GM21825 (cell line): ENCODE measurements around the gene VPREB3.
"Not testable (repeated sequence)": the region's sequence is repeated elsewhere in the genome, so short reads cannot be mapped to it uniquely, and the experiment has no call there.

Source experiments
- ATAC-seq: cut with Tn5 transposase; IDR thresholded peaks from one replicate; pipeline ENCODE4 v1.9.1; 2021; ENCODE audit warnings: mild to moderate bottlenecking, moderate library complexity; ENCODE audit not compliant: unreplicated experiment

The VPREB3 gene

DNA sequence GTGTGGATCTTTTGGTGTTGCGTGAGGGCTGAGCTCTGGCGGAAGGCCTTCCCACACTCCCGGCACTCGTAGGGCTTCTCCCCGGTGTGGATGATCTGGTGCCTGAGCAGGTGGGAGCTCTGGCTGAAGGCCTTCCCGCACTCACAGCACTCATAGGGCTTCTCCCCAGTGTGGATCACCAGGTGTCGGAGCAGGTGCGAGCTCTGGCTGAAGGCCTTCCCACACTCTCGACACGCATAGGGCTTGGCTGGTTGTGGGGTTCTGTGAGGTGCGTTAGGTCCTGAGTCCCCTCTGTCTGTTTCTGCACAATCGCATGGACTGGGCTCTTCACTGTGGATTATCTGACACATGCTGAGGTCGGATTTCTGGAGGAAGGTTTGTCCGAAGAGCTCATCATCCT, 9.7 kb downstream of the VPREB3 start:
- no peak for ATAC-seq

DNA sequence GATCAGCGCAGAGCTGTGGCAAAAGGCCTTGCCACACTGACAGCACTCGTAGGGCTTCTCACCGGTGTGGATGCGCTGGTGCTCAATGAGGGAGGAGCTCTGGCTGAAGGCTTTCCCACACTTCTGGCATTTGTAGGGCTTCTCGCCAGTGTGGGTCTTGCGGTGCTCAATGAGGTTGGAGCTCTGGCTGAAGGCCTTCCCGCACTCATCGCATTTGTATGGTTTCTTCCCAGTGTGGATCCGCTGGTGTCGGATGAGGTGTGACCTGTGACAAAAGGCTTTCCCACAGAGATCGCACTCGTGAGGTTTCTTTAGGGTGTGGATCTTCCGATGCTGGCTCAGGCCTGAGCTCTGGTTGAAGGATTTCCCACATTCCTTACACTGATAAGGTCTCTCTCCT, 10.2 kb downstream of the VPREB3 start:
- ATAC-seq, result no peak

DNA sequence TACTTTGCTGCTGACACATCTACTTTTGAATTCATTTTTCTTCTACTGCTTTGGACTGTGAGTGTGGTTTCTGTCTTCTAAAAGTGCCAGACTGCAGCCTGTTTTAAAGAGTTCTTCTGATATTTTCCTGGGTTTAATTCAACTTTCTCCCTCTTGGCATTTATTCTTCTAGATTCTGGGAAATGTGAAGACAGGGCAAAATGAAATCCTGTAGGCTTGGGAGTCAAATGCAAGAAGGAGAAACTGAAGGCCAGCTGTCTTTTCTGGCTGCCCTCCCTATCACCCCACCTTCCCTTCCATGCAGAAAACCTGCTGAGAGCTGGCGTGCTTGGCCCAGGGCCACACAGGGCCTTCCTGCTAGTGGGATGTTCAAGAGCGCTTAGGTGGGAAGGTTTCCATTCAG, 10.9 kb downstream of the VPREB3 start:
- ATAC-seq, result no peak

DNA sequence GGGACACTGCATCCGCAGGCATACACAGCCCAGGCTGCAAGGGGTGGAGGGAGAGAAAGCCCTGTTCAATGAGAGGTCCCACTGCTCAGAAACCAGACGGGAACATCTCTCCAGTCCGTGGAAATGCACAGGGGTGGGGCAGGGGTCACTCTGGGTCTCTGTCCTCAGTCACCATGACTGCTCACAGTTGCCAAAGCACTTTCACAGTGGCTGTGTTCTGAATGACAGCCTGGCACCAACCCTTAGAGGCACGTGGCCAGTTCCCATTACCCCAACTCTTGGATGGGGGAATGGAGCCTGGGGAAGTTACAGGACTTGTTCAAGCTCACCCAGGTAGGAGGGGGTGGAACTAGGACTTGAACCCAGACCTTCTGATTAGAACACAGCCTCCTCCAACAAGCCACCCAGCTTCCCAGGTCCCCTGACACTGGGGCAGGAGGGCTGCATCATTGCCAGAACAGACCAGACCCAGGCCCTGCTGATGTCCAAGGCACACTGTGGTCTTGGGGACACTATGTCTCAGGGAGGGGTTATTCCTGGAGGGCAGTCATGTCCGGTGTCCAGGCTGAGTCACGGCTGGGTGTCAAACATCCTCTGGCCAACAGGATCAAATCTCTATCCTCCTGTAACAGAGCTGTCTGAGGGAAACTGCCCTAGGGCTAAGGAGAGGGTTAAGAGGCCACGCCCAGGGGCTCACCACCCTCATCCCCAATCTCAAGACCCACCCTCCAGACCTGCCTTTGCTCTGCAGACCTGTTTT, 11.5 kb downstream of the VPREB3 start:
- ATAC-seq, result no peak

DNA sequence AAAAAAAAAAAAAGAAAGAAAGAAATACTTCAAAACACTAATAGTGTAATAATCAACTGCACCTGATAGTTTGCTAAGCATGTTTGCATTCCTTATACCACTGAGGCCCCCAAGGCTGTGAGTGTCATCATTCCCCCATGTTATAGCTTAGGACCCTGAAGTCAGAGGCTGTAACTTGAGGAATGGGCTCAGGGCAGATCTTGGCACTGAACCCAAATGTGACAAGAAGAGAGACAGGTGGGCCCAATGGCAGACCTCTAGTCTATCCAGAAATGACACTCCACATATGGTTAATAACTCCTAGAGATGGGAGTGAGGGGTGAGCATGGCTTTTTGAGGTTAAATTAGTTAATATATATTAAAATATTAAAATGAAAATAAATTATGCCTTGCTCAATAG, 16.5 kb downstream of the VPREB3 start:
- no peak for ATAC-seq

DNA sequence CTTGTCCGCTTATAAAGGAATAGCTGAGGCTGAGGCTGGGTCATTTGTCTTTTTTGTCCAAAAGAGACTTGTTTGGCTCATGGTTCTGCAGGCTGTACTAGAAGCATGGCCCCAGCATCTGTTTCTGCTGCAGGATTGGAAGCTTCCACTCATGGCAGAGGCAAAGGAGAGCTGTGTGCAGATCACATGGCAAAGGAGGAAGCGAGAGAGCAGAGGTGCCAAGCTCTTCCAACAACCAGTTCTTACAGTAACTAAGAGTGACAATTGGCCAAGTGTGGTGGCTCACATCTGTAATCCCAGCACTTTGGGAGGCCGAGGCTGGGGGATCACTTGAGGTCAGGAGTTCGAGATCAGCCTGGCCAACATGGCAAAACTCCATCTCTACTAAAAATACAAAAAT, 26.1 kb downstream of the VPREB3 start:
- not testable (repeated sequence) for ATAC-seq

DNA sequence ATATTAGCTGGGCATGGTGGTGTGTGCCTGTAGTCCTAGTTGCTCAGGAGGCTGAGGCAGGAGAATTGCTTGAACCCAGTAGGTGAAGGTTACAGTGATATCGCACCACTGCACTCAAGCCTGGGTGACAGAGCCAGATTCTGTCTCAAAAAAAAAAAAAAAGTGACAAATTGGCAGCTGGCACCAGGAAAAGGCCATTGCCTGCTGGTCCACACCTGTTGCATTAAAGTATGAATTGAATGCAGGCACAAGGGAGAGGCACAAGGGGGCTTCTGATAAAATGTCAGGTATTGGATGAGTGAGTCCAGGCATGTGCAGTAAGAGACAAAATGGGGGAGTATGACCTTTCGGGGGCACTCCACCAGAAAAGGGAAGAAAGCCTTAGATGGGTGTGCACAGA, 31.5 kb downstream of the VPREB3 start:
- no peak for ATAC-seq

DNA sequence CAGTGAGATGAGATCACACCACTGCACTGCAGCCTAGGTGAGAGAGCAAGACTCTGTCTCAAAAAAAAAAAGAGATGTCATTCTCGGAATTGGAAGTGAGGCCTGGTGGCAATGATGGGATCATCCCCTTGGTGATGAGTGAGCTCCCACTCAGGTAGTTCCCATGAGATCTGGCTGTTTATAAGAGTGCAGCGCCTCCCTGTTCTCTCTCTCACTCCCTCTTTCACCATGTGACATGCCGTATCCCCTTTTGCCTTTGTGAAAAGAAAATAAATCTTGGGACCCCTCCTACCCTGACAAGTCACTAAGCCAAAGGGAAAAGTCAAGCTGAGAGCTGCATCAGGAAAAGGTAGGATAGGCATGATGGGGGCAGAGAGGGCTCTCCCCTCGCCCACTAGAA, 32.1 kb downstream of the VPREB3 start:
- no peak for ATAC-seq

DNA sequence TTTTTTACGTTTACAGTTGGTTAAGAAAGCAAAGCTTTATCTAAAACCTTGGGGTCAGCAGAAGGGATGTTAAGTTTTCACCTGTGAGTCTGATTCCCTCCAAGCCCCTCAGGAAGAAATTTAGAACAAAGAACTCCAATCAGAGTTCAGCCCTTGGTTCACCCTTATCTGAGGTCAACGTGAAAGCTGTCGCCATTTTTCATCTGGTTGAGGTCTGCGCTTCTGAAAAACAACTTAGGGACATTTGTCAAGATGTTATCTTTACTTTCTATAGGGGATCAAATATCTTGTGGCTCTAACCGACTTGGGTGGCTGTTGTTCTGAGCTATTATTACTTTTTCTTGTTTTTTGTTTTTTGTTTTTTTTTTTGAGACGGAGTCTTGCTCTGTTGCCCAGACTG, 33.4 kb downstream of the VPREB3 start:
- no peak for ATAC-seq

DNA sequence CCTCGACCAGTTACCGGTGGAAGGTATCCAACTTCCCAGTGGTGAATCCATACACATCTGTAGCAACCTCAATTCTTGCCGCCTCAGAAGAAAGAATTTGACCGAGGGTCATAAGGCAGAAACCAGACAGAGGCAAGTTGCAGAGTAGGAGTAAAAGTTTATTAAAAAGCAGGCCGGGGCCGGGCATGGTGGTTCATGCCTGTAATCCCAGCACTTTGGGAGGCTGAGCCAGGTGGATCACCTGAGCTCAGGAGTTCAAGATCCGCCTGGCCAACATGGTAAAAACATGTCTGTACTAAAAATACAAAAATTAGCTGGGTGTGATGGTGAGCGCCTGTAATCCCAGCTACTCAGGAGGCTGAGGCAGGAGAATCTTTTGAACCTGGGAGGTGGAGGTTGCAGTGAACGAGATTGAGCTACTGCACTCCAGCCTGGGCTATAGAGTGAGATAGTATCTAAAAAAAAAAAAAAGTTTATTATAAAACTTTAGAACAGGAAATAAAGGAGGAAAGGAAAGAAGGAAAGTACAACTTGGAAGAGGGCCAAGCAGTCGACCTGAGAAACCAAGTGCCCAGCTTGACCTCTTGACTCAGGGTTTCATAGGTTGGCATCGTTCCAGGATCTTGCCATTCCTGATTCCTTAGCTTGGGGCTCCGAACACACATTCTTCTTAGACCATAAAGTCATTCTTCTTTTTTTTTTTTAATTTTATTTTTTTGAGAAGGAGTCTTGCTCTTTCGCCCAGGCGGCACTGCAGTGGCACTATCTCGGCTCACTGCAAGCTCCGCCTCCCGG, 35.7 kb downstream of the VPREB3 start:
- ATAC-seq, result no peak

DNA sequence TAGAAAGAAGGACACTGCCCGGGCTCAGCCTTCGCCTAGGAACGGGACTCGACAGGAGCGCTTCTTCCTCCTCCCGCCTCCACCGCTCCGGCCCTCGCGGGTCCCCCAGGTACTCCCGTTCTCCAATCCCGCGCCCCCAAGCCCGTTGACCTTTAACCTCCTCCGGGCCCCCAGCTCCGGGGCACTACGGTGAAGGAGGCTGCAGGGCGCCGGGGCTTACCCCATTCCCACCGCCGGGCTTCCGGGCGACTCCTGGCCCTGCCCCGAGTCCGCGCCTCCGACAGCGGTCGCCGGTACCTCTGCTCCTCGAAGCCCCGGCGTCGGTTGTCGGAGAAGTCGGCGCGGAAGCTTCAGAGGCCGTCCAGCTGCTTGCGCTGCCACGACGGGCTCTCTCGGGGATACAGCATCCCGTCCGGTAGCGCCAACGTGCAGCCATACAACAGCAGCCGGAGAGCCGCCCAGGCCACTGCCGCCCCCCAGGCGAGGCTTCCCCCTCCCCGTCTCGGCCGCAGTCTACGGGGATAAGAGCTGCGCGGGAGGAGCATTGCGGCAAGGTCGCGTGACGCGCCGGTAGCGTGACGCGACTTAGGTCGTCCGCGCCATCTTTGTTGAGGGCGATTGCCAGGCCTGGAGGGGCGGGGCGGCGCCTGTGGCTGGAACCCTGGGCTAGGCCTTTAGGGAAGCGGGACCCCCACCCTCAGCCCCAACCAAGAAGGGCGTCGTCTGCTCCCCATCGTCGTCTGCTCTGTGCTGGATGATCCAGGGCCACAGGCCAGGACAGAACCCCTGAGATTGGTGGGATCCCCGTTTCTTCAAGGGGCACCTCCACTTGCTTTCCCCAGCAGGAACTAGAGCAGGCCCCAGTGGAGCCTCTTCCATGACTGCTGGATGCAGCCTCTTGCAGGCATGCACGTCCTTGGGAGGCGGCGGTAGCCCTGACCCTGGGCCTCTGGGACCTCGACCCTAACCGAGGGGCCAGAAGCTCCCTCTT, 37.1 kb downstream of the VPREB3 start:
- peak; percentile 75 for ATAC-seq

DNA sequence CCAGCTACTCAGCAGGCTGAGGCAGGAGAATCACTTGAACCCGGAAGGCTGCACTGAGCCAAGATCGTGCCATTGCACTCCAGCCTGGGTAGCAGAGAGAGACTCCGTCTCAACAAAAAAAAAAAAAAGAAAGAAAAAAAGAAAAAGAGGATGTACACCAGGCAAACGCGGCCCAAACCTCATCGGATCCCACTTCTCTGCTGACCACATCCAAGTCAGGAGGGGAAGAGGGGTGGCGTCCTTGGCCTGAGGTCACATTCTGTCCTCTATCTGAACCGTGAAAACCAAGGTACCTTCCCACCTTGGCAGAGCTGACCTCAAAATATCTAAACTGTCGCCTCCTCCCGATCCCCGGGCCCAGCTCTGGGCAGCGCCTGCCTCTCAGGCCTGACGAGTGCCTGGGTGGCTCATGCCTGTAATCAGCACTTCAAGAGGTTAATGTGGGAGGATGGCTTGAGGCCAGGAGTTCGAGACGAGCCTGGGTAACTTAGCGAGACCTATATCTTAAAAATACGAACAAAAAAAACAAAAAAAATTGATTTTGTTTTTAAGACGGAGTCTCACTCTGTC, 38.3 kb downstream of the VPREB3 start:
- ATAC-seq, result no peak

DNA sequence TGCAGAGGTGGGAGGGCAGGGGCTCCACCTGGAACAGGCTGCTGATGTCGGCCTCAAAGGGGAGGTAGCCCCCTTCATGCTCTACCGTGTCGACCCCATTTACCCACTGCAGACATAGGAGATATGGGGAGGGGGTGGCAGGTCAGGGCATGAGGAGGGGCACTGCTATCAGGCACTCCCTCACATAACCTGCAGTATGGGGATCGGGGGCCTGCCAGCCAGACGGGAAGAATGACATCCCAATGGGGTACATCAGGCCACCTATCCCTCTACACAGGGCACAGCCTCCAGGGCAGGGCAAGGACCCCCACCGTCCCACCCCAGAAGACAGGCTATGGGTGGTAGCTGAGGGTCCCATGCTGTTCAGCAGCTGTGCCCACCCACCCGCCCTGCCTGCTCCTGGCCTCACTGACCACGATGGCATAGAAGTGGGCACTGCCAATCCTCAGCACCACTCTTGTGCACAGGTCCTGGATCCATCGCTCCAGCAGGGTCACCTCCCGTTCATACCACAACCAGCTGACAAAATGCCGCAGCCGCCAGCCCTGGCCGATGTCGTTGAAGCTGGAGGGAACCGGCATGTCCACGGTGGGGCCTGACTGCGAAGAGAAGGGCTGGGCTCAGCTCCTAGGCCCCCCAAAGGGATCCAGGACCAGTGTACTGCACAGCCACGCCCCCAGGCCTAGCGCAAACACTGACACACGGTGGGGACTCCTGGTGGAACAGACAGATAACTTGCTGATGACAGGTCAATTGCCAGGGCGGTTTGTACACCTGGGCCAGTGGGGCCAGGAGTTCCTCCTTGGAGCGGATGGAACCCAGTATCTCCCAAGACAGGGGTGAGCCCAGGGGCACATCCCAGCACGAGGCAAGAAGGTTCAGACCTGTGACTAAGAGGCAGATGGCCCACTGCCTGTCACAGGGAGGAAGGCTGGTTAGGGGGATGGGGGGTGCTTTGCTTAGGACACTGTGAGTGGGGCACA, 39.3 kb downstream of the VPREB3 start:
- ATAC-seq, result no peak

DNA sequence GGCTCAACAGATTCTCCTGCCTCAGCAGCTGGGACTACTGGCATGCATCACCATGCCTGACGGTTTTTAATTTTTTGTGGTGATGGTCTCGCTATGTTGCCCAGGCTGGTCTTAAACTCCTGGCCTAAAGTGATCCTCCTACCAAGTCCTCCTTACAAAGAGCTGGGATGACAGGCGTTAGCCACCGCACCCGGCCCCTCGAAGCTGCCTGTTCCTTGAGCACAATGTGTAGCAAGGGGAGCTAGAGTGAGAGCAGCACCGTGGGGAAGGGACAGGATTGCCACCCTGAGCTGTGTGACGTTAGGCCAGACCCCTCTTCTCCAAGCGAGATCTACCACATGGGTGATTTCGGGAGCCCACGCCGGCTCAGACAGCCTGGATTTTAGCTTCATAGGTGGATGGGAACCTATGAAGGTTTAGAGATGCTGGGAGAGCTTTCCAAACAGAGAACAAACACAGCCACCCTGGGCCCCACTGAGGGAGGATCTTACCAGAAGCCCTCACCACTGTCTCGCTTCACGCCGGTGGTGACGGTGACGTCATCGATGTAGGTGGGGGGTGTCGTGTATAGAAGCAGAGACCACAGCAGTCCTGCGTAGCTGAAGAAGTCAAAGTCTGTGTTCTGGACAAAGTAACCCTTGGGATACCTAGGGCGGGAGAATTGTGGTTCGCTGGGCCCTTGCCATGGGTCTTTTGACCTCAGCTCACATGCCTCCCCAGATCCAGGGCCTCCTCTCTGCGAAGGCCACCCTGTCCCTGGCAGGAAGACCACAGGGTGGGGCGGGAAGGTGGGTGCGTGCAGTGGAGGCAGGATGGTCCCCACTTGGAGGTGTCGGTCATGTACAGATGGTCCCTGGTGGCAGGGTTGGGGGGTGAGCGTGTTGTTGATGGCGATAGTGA, 40.3 kb downstream of the VPREB3 start:
- ATAC-seq, result no peak

DNA sequence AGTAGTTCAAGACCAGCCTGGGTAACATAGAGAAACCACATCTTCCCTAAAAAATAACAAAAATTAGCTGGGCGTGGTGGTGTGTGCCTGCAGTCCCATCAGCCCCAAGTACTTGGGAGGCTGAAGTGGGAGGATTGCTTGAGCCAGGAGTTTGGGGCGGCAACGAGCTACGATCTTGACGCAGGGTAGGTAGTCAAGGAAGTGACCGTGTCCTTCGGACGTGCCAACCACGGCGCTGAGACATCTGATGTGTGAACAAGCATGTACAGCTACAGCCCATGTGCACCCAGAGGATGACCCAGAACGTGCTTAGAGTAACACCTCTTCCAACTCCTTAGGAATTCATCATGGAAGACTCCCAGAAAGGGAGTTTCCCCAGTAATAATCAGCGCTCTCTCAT, 42.0 kb downstream of the VPREB3 start:
- no peak for ATAC-seq

DNA sequence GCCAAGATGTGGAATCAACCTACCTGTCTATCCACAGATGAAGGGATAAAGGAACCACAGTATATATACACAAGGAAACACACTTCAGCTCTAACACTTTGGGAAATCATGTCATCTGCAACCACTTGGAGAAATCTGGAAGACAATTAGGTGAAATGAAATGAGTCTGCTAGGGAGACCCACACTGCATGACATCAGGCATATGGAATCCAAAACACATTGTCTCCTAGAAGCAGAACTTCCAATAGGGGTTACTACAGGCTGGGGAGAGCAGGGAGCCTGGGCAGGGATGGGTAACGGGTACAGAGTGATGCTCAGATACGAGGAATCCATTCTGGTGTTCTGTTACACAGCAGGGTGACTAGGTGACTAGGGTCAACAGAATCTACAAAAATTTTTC, 45.1 kb downstream of the VPREB3 start:
- no peak for ATAC-seq

DNA sequence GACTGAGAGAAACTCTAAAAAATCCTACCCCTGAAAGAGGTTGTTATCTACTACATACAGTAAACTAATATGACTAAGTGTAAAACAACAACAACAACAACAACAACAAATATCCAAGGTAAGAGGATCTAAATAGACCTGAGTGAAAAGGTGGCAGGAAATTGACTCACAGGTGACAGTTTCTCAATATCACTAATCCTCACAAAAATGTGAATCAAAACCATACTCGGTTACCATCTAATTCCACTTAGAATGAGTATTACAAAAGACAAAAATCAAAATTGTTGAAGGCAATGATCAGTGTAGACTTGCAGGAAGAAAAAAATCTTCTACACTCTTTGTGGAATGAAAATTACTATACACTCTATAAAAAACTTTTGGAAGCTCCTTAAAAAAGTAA, 46.0 kb downstream of the VPREB3 start:
- ATAC-seq, result no peak

DNA sequence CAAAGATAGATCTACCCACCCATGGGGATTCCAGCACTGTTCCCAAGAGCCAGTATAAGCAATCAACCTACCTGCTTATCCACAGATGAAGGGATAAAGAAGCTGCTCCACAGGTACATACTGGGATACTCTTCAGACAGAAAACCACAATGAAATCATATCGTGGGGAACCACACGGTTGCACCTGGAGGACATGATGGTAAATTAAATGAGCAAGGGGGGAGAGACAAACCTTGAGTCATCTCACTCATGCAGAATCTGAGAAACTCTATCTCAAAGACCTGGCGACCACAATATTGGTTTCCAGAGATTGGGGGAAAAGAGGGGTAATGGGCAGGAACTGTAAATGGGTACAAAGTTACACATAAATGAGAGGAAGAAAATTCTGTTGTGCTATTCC, 48.9 kb downstream of the VPREB3 start:
- no peak for ATAC-seq

DNA sequence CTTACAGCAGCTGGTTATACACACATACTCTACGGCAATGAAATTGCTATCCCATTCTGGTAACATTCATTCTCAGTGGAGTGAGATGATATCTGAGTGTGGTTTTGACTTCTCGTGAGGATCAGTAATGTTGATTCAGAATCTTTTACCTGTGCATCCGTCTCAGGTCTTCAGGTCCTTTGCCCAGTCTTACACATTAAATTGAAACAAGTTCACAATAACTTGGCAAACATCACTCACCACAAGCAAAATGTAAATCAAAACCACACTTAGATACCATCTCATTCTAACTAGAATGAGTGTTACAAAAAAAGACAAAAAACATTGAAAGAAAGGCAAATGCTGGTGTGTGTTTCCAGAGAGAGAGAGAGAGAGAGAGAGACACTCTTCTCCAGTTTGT, 49.4 kb downstream of the VPREB3 start:
- no peak for ATAC-seq
